ENCODE results near the gene BYSL.

DNA sequence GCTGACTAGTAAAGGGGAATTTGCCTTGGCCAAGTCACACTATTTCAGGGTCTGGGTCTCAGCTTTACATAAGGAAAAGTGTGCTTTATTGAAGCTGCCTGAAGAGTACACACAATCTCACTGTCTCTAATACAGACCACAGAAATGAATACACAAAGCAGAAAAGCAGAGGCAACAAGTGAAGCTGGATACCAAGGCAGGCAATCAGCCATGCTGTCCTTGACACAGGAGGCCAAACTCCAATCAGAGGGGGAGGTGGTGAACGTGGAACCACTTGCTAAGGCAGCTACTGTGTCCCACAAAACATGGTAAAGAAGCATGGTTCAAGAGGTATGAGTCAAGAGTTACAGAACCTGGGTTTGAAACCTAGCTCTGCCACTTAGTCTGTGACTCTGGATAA lies 42.1 kb downstream of the BYSL start:
- no peak for TF ChIP-seq CTCF (IDR thresholded peaks at IDR 0.05; ENCODE audit: insufficient read depth, low read length)
- TF ChIP-seq POLR2AphosphoS5 (IDR thresholded peaks at IDR 0.05; ENCODE audit: low read depth) = no peak
